ENCODE results near the gene TXNRD2. TPM values are rescaled to one million over a fixed set of nuclear protein-coding genes. Genes with fewer than 3 reads are reported as not detected.

The TXNRD2 gene
- total RNA-seq, 1 donor from 2014 or later = 25.7 TPM

DNA sequence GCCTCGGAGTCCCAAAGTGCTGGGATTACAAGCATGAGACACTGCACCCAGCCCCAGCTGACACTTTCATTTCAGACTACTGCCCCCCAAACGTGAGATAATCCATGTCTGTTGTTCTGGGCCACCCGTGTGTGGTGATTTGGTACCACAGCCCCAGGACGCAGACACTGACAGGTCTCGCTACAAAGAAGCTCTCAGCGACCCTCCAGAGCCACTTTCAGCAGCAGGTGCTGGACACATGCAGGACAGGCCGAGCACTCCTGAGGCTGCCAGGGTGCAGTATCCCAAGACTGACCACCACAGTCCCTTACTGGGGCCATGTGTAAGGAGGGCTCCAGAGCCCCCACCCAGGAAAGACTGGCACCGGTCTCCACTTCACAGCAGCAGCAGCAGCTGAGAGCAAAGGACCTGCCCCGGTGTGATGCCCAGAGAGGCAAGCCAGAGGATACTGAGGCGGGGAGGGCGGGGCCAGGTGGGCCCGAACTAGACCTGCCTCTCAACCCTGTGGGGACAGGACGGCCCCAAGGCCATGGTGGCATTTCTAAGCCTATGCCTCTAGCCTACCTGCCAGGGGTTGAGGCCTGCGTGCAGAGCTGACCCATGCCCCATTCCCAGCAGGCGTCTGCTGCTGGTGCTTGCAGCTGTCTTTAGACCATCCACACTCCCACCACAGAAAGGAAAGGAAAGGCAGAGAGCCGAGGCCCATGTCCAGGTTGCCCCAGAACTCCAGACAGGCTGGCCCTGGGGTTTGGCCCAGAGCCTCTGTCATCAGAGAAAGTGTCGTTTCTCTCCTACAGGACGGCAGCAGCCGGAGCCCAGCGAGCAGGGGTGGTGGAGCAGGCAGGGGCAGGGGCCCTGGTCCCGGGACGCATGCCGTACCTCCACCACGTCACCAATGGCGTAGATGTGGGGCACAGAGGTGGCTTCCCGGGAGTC, 58.9 kb downstream of the TXNRD2 start:
- Mint-ChIP-seq H3K27ac (ENCODE audit: unreplicated experiment) (peak overlapping the region; percentile 100), H3K27me3 (ENCODE audit: low read depth, unreplicated experiment) (no peaks in the 10 kb centered on the region), H3K4me3 (ENCODE audit: unreplicated experiment) (no peak overlapping the region), H3K4me1 (ENCODE audit: low read depth, unreplicated experiment) (peaks cover 34% of the 10 kb centered on the region), H3K9me3 (ENCODE audit: unreplicated experiment) (no peaks in the 10 kb centered on the region), H3K36me3 (ENCODE audit: low read depth, unreplicated experiment) (peaks cover 1% of the 10 kb centered on the region)
- no peak overlapping the region for H3K4me3 ChIP-seq (ENCODE audit: insufficient read depth, low read depth, low read length)
- no peaks in the 10 kb centered on the region for H3K36me3 ChIP-seq (ENCODE audit: insufficient read depth, low read length)
- peak overlapping the region; percentile 86 for H3K27ac ChIP-seq (ENCODE audit: low read depth, low read length)
- peaks cover 42% of the 10 kb centered on the region for H3K4me1 ChIP-seq (ENCODE audit: insufficient read depth, low read length)
- peaks cover 9% of the 10 kb centered on the region for H3K79me2 ChIP-seq (ENCODE audit: insufficient read depth, low read length)
- no peak overlapping the region for H2AFZ ChIP-seq (ENCODE audit: low read depth, low read length)
- peak overlapping the region; percentile 70 for H3K9ac ChIP-seq (ENCODE audit: low read length)
- peak overlapping the region; percentile 82 for H3K4me2 ChIP-seq (ENCODE audit: low read length)
- DNase-seq (ENCODE audit: low read depth) (no peak), FAIRE-seq (no peak)
- no peaks in the 10 kb centered on the region for H4K20me1 ChIP-seq (ENCODE audit: insufficient read depth, low read length)
- TF ChIP-seq, protein P1, sequence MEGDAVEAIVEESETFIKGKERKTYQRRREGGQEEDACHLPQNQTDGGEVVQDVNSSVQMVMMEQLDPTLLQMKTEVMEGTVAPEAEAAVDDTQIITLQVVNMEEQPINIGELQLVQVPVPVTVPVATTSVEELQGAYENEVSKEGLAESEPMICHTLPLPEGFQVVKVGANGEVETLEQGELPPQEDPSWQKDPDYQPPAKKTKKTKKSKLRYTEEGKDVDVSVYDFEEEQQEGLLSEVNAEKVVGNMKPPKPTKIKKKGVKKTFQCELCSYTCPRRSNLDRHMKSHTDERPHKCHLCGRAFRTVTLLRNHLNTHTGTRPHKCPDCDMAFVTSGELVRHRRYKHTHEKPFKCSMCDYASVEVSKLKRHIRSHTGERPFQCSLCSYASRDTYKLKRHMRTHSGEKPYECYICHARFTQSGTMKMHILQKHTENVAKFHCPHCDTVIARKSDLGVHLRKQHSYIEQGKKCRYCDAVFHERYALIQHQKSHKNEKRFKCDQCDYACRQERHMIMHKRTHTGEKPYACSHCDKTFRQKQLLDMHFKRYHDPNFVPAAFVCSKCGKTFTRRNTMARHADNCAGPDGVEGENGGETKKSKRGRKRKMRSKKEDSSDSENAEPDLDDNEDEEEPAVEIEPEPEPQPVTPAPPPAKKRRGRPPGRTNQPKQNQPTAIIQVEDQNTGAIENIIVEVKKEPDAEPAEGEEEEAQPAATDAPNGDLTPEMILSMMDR (IDR thresholded peaks at IDR 0.05; ENCODE audit: insufficient read depth, low read depth, low read length) = no peak
- no peak for TF ChIP-seq EZH2 (IDR thresholded peaks at IDR 0.05; ENCODE audit: insufficient read depth, low read length)
- no peaks in the 10 kb centered on the region for H3K9me3 ChIP-seq (ENCODE audit: insufficient read depth, low read depth, low read length)
- H3K27me3 ChIP-seq (ENCODE audit: insufficient read depth, low read length) = no peaks in the 10 kb centered on the region

DNA sequence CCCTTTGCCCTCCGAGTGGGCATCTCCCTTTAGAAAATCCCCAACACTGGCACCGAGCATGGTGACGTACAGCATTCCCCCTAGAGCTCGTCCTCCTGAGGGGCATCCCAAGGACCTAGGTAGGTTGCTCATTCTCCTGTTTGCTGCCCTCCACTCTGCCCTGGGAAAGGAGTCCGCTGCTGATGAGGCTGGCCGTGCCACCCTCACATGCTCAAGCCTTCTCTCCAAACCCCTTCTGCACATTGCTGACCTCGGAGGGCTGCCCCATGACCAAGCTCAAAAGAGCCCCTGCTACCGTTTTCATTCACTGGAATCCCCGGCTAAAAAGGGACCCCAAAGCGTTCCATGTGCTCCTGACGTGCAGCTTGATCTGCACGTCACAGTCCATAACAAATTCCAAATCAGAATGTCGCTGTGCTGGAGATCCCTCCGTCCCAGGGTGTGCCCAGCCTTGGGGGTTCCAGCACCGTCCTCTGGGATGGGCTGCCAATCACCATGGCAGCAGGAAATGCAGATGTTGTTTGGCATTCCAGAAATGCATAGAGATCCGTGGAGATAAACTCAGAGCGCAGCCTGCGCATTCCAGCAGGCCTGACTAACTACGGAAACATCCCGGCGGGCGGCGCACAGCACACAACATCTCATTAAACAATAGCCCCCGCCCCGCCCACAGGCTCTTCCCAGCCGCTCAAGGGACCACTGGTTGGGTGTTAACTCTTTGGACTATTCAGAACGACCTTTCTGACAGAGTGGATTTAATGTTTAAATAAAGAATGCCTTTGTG, 60.6 kb downstream of the TXNRD2 start:
- peak overlapping the region; percentile 70 for H3K9ac ChIP-seq (ENCODE audit: low read length)
- Mint-ChIP-seq H3K4me3 (ENCODE audit: unreplicated experiment) (peak overlapping the region; percentile 77), H3K27me3 (ENCODE audit: low read depth, unreplicated experiment) (no peaks in the 10 kb centered on the region), H3K27ac (ENCODE audit: unreplicated experiment) (peak overlapping the region; percentile 100), H3K9me3 (ENCODE audit: unreplicated experiment) (no peaks in the 10 kb centered on the region), H3K4me1 (ENCODE audit: low read depth, unreplicated experiment) (peaks cover 38% of the 10 kb centered on the region), H3K36me3 (ENCODE audit: low read depth, unreplicated experiment) (no peaks in the 10 kb centered on the region)
- H3K4me3 ChIP-seq (ENCODE audit: insufficient read depth, low read depth, low read length) = peak overlapping the region; percentile 26
- H3K4me1 ChIP-seq (ENCODE audit: insufficient read depth, low read length) = peaks cover 55% of the 10 kb centered on the region
- H3K79me2 ChIP-seq (ENCODE audit: insufficient read depth, low read length) = peaks cover 9% of the 10 kb centered on the region
- H3K4me2 ChIP-seq (ENCODE audit: low read length) = peak overlapping the region; percentile 82
- TF ChIP-seq EZH2 (IDR thresholded peaks at IDR 0.05; ENCODE audit: insufficient read depth, low read length) = no peak
- TF ChIP-seq, protein P1 (IDR thresholded peaks at IDR 0.05; ENCODE audit: insufficient read depth, low read depth, low read length) = no peak
- H3K27me3 ChIP-seq (ENCODE audit: insufficient read depth, low read length) = no peaks in the 10 kb centered on the region
- H3K36me3 ChIP-seq (ENCODE audit: insufficient read depth, low read length) = no peaks in the 10 kb centered on the region
- no peaks in the 10 kb centered on the region for H3K9me3 ChIP-seq (ENCODE audit: insufficient read depth, low read depth, low read length)
- DNase-seq (ENCODE audit: low read depth) (peak; percentile 93), FAIRE-seq (peak; percentile 73)
- no peaks in the 10 kb centered on the region for H4K20me1 ChIP-seq (ENCODE audit: insufficient read depth, low read length)
- H2AFZ ChIP-seq (ENCODE audit: low read depth, low read length) = peak overlapping the region; percentile 9
- H3K27ac ChIP-seq (ENCODE audit: low read depth, low read length) = peak overlapping the region; percentile 86
